Pancreas (tissue), 10 donors: ENCODE measurements around the gene LINGO3. TPM values are rescaled to one million over a fixed set of nuclear protein-coding genes. Genes with fewer than 3 reads are reported as not detected.
"Not testable (repeated sequence)": the region's sequence is repeated elsewhere in the genome, so short reads cannot be mapped to it uniquely, and the experiment has no call there.

Source experiments
- ATAC-seq, 4 donors: fragments of 200-7000 bp; cut with Tn5 transposase; one replicate each; pipeline versions ENCODE4 v1.8.0 to v1.9.1; 2020; ENCODE audit warnings: mild to moderate bottlenecking in 4 of 4, moderate library complexity in 4 of 4
- DNase-seq, 6 donors: peaks; one replicate each; pipeline ENCODE4 v3.0.0-alpha.2; 2020
- FAIRE-seq: peaks from 2 replicates; lab custom pipeline; 2012; peaks lifted over from hg19 to GRCh38; lab: Jason Lieb, UNC
- H3K27ac ChIP-seq, 4 donors: fragments of 200-600 bp; sonication (generic); 1 replicate in 3 of 4; 2 replicates in 1 of 4; pipeline versions ENCODE4 v1.5.0 to v1.8.0; 2020
- H3K27me3 ChIP-seq, 4 donors: fragments of 200-600 bp; one replicate each; pipeline ENCODE4 v1.8.0; 2021
- H3K36me3 ChIP-seq, 3 donors: fragments of 200-600 bp; sonication (generic) in 1 of 3; one replicate each; pipeline versions ENCODE4 v1.5.0 to v1.8.0; 2020 to 2021
- H3K4me1 ChIP-seq, 3 donors: fragments of 200-600 bp; one replicate each; pipeline ENCODE4 v1.8.0; 2021
- H3K4me3 ChIP-seq, 4 donors: fragments of 200-600 bp; sonication (generic) in 2 of 4; one replicate each; pipeline versions ENCODE4 v1.5.0 to v1.8.0; 2020 to 2021
- H3K9me3 ChIP-seq, 4 donors: fragments of 200-600 bp; one replicate each; pipeline ENCODE4 v1.8.0; 2021
- WGBS, 2 donors: extraction: QIAGEN DNeasy Blood & Tissue Kit; methylation state at CpG; one replicate each; pipeline ENCODE4 v1.1.7; 2013; 5-methylcytosine and 5-hydroxymethylcytosine counted together
- intact Hi-C, 3 donors: fragments of 100-400 bp; cut with DNase I; formaldehyde crosslinking; loops; one replicate each; pipeline versions ENCODE4 v1.11.1 to v1.14.2; 2022
- polyA plus RNA-seq, 2 donors: library from polyadenylated mRNA; stranded (reverse); fragments of 200-250 nt; gene quantifications; one replicate each; pipeline ENCODE4 v1.2.3, GENCODE V29; 2013
- total RNA-seq, 6 donors: library from RNA; stranded (reverse); fragmentation: NEBNext Ultra II Directional in 4 of 6; extraction: Animal tissue kit (Norgen Biotek cat#: 25700) in 4 of 6; gene quantifications; one replicate each; pipeline versions ENCODE4 v1.2.1 to v1.2.4, GENCODE V29; 2021 to 2023
- TF ChIP-seq, protein P1 (sequence below), 4 donors: fragments of 200-600 bp; sonication (generic) in 3 of 4; IDR thresholded peaks; one replicate each; pipeline versions ENCODE4 v1.5.0 to v1.8.0; 2021; ENCODE audit warnings: antibody characterized with exemption in 4 of 4
- donor health status: healthy with polysubstance abuse.
- donor health status: DM: no; HTN: no; CAD: no; lungs with moderate emphysema.
- donor health status: DM: no; HTN: no; CAD: no.
- donor health status: control.
- donor health status: control.
- donor health status: Bipolar disorder and iron deficiency.
- donor health status: DM: yes; HTN: yes; CAD: no.
- donor health status: DM: no; HTN: no; CAD: no.
- donor health status: DM: no; HTN: no; CAD: no.
- donor health status: DM: yes; HTN: yes; CAD: no.

LINGO3 gene
- total and polyA plus RNA-seq, 8 donors: 0.05 to 1.5 (median 0.16) TPM; not detected in 5

GRCh38 chr19:2286402-2287140 is 21.4 kb downstream of the LINGO3 start:
- FAIRE-seq (no peak), ATAC-seq (no peak), DNase-seq (no peak)
- no peaks in the 10 kb centered on the region for H3K9me3 ChIP-seq
- TF ChIP-seq, protein P1, sequence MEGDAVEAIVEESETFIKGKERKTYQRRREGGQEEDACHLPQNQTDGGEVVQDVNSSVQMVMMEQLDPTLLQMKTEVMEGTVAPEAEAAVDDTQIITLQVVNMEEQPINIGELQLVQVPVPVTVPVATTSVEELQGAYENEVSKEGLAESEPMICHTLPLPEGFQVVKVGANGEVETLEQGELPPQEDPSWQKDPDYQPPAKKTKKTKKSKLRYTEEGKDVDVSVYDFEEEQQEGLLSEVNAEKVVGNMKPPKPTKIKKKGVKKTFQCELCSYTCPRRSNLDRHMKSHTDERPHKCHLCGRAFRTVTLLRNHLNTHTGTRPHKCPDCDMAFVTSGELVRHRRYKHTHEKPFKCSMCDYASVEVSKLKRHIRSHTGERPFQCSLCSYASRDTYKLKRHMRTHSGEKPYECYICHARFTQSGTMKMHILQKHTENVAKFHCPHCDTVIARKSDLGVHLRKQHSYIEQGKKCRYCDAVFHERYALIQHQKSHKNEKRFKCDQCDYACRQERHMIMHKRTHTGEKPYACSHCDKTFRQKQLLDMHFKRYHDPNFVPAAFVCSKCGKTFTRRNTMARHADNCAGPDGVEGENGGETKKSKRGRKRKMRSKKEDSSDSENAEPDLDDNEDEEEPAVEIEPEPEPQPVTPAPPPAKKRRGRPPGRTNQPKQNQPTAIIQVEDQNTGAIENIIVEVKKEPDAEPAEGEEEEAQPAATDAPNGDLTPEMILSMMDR (IDR thresholded peaks at IDR 0.05): no peak
- H3K27ac ChIP-seq: no peak overlapping the region
- no peaks in the 10 kb centered on the region for H3K36me3 ChIP-seq
- H3K4me1 ChIP-seq: peaks cover 0 to 14% (median 6%) of the 10 kb centered on the region in 3 donors
- H3K27me3 ChIP-seq: peaks cover 0 to 20% (median 2%) of the 10 kb centered on the region in 4 donors
- intact Hi-C loops: no loop called here
- H3K4me3 ChIP-seq: no peak overlapping the region
- WGBS, 2 donors: 72 to 78% methylated on average over 20 of the region's 20 CpGs

- FAIRE-seq (no peak), ATAC-seq (no peak), DNase-seq (no peak)
- Histone ChIP-seq H3K4me1 (peaks cover 0 to 5% (median 0%) of the 10 kb centered on the region in 3 donors), H3K9me3 (no peaks in the 10 kb centered on the region), H3K4me3 (no peak overlapping the region), H3K27me3 (no peaks in the 10 kb centered on the region), H3K36me3 (no peaks in the 10 kb centered on the region), H3K27ac (no peak overlapping the region)
- intact Hi-C loops: no loop called here
- TF ChIP-seq, protein P1 (IDR thresholded peaks at IDR 0.05): no peak
- WGBS, 2 donors: 95 to 98% methylated on average over 8 of the region's 8 CpGs
These were observed 24.0 kb downstream of the LINGO3 start for GRCh38 chr19:2283835-2284507.

GRCh38 chr19:2282862-2283237 is 25.1 kb downstream of the LINGO3 start:
- whole genome bisulfite sequencing, 2 donors: 69 to 70% methylated on average over 11 of the region's 11 CpGs
- TF ChIP-seq, protein P1 (IDR thresholded peaks at IDR 0.05): no peak
- H3K9me3 ChIP-seq: no peaks in the 10 kb centered on the region
- no peaks in the 10 kb centered on the region for H3K27me3 ChIP-seq
- intact Hi-C loops: no loop called here
- peaks cover 0 to 5% (median 0%) of the 10 kb centered on the region in 3 donors for H3K4me1 ChIP-seq
- no peak overlapping the region for H3K27ac ChIP-seq
- no peak for FAIRE-seq
- DNase-seq: no peak
- no peaks in the 10 kb centered on the region for H3K36me3 ChIP-seq
- no peak for ATAC-seq
- H3K4me3 ChIP-seq: no peak overlapping the region

GRCh38 chr19:2282062-2282861 is 25.7 kb downstream of the LINGO3 start, which contains the start of gene PEAK3:
Gene PEAK3 (minus strand): TSS chr19:2282175. CDS start chr19:2280931, 1,244 bp downstream.
- no peak for FAIRE-seq
- Histone ChIP-seq H3K4me1 (peaks cover 0 to 5% (median 0%) of the 10 kb centered on the region in 3 donors), H3K4me3 (peak within 1 kb of the TSS in 1 of 4 donors; percentile 29), H3K27me3 (no peaks in the 10 kb centered on the region), H3K36me3 (no peaks in the 10 kb centered on the region), H3K27ac (peak within 1 kb of the TSS in 1 of 4 donors; percentile 22), H3K9me3 (no peaks in the 10 kb centered on the region)
- WGBS, 2 donors: 42 to 44% methylated on average over 41 of the region's 41 CpGs
- peak in 3 of 4 donors; percentile 58 to 80 (median 75) for ATAC-seq
- DNase-seq: peak in 2 of 6 donors; percentile 70
- TF ChIP-seq, protein P1 (IDR thresholded peaks at IDR 0.05): no peak
- intact Hi-C loops: no loop called here

DNA sequence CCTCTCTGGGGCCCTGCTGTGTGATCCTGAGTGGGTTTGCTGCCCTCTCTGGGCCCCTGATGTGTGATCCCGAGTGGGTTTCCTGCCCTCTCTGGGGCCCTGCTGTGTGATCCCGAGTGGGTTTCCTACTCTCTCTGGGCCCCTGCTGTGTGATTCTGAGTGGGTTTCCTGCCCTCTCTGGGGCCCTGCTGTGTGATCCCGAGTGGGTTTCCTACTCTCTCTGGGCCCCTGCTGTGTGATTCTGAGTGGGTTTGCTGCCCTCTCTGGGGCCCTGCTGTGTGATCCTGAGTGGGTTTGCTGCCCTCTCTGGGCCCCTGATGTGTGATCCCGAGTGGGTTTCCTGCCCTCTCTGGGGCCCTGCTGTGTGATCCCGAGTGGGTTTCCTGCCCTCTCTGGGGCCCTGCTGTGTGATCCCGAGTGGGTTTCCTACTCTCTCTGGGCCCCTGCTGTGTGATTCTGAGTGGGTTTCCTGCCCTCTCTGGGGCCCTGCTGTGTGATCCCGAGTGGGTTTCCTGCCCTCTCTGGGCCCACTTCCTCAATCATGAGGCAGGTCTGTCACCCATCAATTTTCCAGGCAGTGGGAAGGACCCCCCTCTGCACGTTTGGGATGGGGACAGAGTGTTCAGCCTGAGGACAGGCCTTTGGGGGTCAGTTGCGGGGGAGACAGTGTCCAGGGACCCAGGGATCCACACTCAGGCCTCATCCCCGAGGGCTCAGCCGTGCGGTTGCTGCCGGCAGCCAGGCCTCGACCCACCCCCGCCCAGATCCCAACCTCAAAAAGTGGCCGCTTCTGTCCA is 26.5 kb downstream of the LINGO3 start:
- Histone ChIP-seq H3K4me3 (peak overlapping the region in 1 of 4 donors; percentile 29), H3K27ac (peak overlapping the region in 1 of 4 donors; percentile 22)
- FAIRE-seq, H3K36me3 ChIP-seq, H3K4me1 ChIP-seq, H3K27me3 ChIP-seq, H3K9me3 ChIP-seq, DNase-seq, intact Hi-C loops: not testable (repeated sequence)
- WGBS, 2 donors: 40 to 53% methylated on average over 14 to 16 of the region's 16 CpGs
- ATAC-seq: peak in 2 of 4 donors; percentile 6 to 31
